T-helper 1 cell (primary cell): Measurements from ENCODE around the gene YBX1.
"Not testable (repeated sequence)": the region's sequence is repeated elsewhere in the genome, so short reads cannot be mapped to it uniquely, and the experiment has no call there.

Source experiments
- DNase-seq, 5 donors: peaks; one replicate each; pipeline ENCODE4 v3.0.0-alpha.2; 2012 to 2020

The YBX1 gene

GRCh38 chr1:42751511-42752070 is 69.4 kb downstream of the YBX1 start:
- DNase-seq: not testable (repeated sequence)

GRCh38 chr1:42752284-42752683 is 70.1 kb downstream of the YBX1 start:
- DNase-seq: no peak

DNA sequence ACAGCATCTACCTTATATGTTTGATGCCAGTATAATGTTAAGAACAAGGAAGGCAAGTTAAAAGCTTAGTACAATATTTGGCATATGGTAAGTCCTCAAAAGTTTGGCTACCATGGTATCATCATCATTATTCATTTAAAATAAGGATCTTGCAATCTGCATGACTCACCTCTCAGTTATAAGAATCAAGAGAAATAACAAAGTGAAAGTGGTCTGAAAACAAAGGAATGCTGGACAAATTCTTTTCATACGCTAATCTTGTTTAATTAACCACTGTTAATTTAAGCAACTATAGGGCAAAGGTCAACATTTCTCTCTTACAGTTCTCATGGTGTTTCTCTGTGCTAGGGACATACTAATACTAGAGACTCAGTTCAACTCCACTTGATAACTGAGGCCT is 70.9 kb downstream of the YBX1 start:
- DNase-seq: no peak
